H7 (cell line): ENCODE measurements around the gene ANKS1B. TPM values are rescaled to one million over a fixed set of nuclear protein-coding genes. Genes with fewer than 3 reads are reported as not detected.

Experiments used
- DNase-seq: peaks from one replicate; pipeline ENCODE4 v3.0.0; 2012
- H3K27me3 ChIP-seq: 2 replicates; pipeline ENCODE4 v1.6.0; 2011; ENCODE audit warnings: mild to moderate bottlenecking, low read length; ENCODE audit not compliant: control insufficient read depth, insufficient read depth
- H3K36me3 ChIP-seq: replicated peaks from 2 replicates; pipeline ENCODE4 v1.5.1; 2011; ENCODE audit warnings: low read length; ENCODE audit not compliant: control insufficient read depth, insufficient read depth
- H3K4me3 ChIP-seq: 2 replicates; pipeline ENCODE4 v1.5.1; 2011; ENCODE audit warnings: low read depth, mild to moderate bottlenecking, control low read depth, low read length, moderate library complexity; ENCODE audit not compliant: insufficient read depth
- total RNA-seq: library from RNA; depleted of rRNA; stranded (reverse); fragments of >200 nt; shearing (Covaris generic); gene quantifications from 2 replicates; pipeline ENCODE4 v1.2.3, GENCODE V29; 2014

ANKS1B gene
- total RNA-seq, 1 experiment from 2014 or later, result 3.5 TPM

- H3K27me3 ChIP-seq, result no peaks in the 10 kb centered on the region
- no peak for DNase-seq
- H3K4me3 ChIP-seq, result no peak overlapping the region
- no peaks in the 10 kb centered on the region for H3K36me3 ChIP-seq
These were observed 1187.5 kb downstream of the ANKS1B start for GRCh38 chr12:98797200-98797599.

GRCh38 chr12:98796745-98797144 lies 1188.0 kb downstream of the ANKS1B start:
- Histone ChIP-seq H3K36me3 (no peaks in the 10 kb centered on the region), H3K4me3 (no peak overlapping the region), H3K27me3 (no peaks in the 10 kb centered on the region)
- no peak for DNase-seq

- H3K27me3 ChIP-seq, result no peaks in the 10 kb centered on the region
- no peaks in the 10 kb centered on the region for H3K36me3 ChIP-seq
- H3K4me3 ChIP-seq, result no peak overlapping the region
- DNase-seq, result no peak
These were observed 1191.6 kb downstream of the ANKS1B start for GRCh38 chr12:98793121-98793520.

- H3K36me3 ChIP-seq, result no peaks in the 10 kb centered on the region
- H3K27me3 ChIP-seq, result no peaks in the 10 kb centered on the region
- DNase-seq, result no peak
- H3K4me3 ChIP-seq, result no peak overlapping the region
These were observed 1193.3 kb downstream of the ANKS1B start for GRCh38 chr12:98791406-98791805.

GRCh38 chr12:98788396-98788795 lies 1196.3 kb downstream of the ANKS1B start:
- H3K27me3 ChIP-seq, result no peaks in the 10 kb centered on the region
- H3K4me3 ChIP-seq, result no peak overlapping the region
- no peaks in the 10 kb centered on the region for H3K36me3 ChIP-seq
- no peak for DNase-seq

- no peaks in the 10 kb centered on the region for H3K27me3 ChIP-seq
- no peak overlapping the region for H3K4me3 ChIP-seq
- no peak for DNase-seq
- no peaks in the 10 kb centered on the region for H3K36me3 ChIP-seq
These were observed 1198.1 kb downstream of the ANKS1B start for GRCh38 chr12:98786653-98787052.

- H3K4me3 ChIP-seq, result no peak overlapping the region
- H3K27me3 ChIP-seq, result no peaks in the 10 kb centered on the region
- no peaks in the 10 kb centered on the region for H3K36me3 ChIP-seq
- no peak for DNase-seq
These were observed 1201.3 kb downstream of the ANKS1B start for GRCh38 chr12:98783420-98783819.

GRCh38 chr12:98780261-98780660 lies 1204.5 kb downstream of the ANKS1B start:
- no peak for DNase-seq
- Histone ChIP-seq H3K4me3 (no peak overlapping the region), H3K36me3 (no peaks in the 10 kb centered on the region), H3K27me3 (no peaks in the 10 kb centered on the region)

- DNase-seq, result no peak
- H3K4me3 ChIP-seq, result no peak overlapping the region
- H3K27me3 ChIP-seq, result no peaks in the 10 kb centered on the region
- H3K36me3 ChIP-seq, result no peaks in the 10 kb centered on the region
These were observed 1211.9 kb downstream of the ANKS1B start for GRCh38 chr12:98772818-98773217.

- DNase-seq, result no peak
- H3K27me3 ChIP-seq, result no peaks in the 10 kb centered on the region
- H3K4me3 ChIP-seq, result no peak overlapping the region
- no peaks in the 10 kb centered on the region for H3K36me3 ChIP-seq
These were observed 1212.7 kb downstream of the ANKS1B start for GRCh38 chr12:98771811-98772752.

- no peaks in the 10 kb centered on the region for H3K36me3 ChIP-seq
These were observed 1214.5 kb downstream of the ANKS1B start for GRCh38 chr12:98770230-98770629.

GRCh38 chr12:98769068-98769467 lies 1215.7 kb downstream of the ANKS1B start:
- no peaks in the 10 kb centered on the region for H3K27me3 ChIP-seq
- H3K36me3 ChIP-seq, result no peaks in the 10 kb centered on the region
- DNase-seq, result no peak
- H3K4me3 ChIP-seq, result no peak overlapping the region

More at GRCh38 chr12:98770230-98770629, 1214.5 kb downstream of the ANKS1B start:
- Histone ChIP-seq H3K27me3 (no peaks in the 10 kb centered on the region), H3K4me3 (no peak overlapping the region)
- DNase-seq, result no peak

GRCh38 chr12:98767248-98767647 lies 1217.5 kb downstream of the ANKS1B start:
- no peaks in the 10 kb centered on the region for H3K27me3 ChIP-seq
- H3K4me3 ChIP-seq, result no peak overlapping the region
- DNase-seq, result no peak
- no peaks in the 10 kb centered on the region for H3K36me3 ChIP-seq

- DNase-seq, result no peak
- Histone ChIP-seq H3K36me3 (no peaks in the 10 kb centered on the region), H3K4me3 (no peak overlapping the region), H3K27me3 (no peaks in the 10 kb centered on the region)
These were observed 1221.1 kb downstream of the ANKS1B start for GRCh38 chr12:98763656-98764055.

GRCh38 chr12:98758331-98758730 lies 1226.4 kb downstream of the ANKS1B start:
- DNase-seq, result no peak
- Histone ChIP-seq H3K4me3 (no peak overlapping the region), H3K27me3 (no peaks in the 10 kb centered on the region), H3K36me3 (no peaks in the 10 kb centered on the region)
